ENCODE results near the gene METTL27.

DNA sequence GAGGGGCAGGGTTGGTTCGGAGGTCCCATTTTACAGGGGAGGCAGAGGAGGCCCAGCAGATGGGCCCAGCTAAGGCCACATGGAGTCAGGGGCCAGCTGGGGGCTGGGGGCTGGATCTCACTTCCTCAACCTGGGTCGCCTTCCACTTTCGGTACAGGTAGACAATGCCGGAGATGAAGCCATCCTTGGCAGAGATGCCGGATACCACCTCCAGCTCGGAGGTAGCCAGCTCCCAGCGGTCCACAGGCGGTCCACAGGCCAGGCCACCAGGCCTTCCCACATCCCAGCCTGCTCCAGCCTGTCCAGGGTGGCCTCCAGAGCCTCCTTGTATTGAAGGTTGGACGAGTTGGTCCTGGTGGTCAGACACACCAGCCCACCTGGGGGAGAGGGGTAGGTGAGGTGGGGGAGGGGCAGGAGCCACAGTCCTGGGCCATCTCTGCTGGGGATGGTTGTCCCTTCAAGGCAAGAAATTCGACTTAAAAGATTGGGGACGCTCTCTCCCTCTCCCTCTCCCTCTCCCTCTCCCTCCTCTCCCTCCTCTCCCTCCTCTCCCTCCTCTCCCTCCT, 7.6 kb downstream of the METTL27 start:
- TF ChIP-seq, protein P1, sequence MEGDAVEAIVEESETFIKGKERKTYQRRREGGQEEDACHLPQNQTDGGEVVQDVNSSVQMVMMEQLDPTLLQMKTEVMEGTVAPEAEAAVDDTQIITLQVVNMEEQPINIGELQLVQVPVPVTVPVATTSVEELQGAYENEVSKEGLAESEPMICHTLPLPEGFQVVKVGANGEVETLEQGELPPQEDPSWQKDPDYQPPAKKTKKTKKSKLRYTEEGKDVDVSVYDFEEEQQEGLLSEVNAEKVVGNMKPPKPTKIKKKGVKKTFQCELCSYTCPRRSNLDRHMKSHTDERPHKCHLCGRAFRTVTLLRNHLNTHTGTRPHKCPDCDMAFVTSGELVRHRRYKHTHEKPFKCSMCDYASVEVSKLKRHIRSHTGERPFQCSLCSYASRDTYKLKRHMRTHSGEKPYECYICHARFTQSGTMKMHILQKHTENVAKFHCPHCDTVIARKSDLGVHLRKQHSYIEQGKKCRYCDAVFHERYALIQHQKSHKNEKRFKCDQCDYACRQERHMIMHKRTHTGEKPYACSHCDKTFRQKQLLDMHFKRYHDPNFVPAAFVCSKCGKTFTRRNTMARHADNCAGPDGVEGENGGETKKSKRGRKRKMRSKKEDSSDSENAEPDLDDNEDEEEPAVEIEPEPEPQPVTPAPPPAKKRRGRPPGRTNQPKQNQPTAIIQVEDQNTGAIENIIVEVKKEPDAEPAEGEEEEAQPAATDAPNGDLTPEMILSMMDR (conservative IDR thresholded peaks at IDR 0.05) = no peak
- TF ChIP-seq ZFX (IDR thresholded peaks at IDR 0.05) = no peak
